Neural cell (in vitro differentiated cells): ENCODE results near the gene FBXO21. TPM values are rescaled to one million over a fixed set of nuclear protein-coding genes. Genes with fewer than 3 reads are reported as not detected.

Source experiments
- H2AFZ ChIP-seq: fragments of 200-600, 300-800 bp; sonication (generic), shearing (Covaris generic); 2 replicates; pipeline ENCODE4 v1.6.0; 2014; ENCODE audit warnings: low read depth, mild to moderate bottlenecking, antibody characterized with exemption, low read length, moderate library complexity
- H3F3A ChIP-seq: fragments of 200-600 bp; shearing (Covaris generic); 2 replicates; pipeline ENCODE4 v1.6.1; 2016; ENCODE audit warnings: mild to moderate bottlenecking, moderate library complexity, mixed read lengths, antibody characterized with exemption, low read length; ENCODE audit not compliant: insufficient read depth, poor library complexity, severe bottlenecking
- H3K27ac ChIP-seq: fragments of 200-600, 300-800 bp; sonication (generic), shearing (Covaris generic); 2 replicates; pipeline ENCODE4 v1.5.1; 2014; ENCODE audit warnings: mild to moderate bottlenecking, low read length, moderate library complexity
- H3K27me3 ChIP-seq: fragments of 300-800, 200-600 bp; sonication (generic), shearing (Covaris generic); 2 replicates; pipeline ENCODE4 v1.6.0; 2014; ENCODE audit warnings: mild to moderate bottlenecking, low read depth, low read length, moderate library complexity; ENCODE audit not compliant: insufficient read depth
- H3K36me3 ChIP-seq: fragments of 300-800, 200-600 bp; sonication (generic), shearing (Covaris generic); 2 replicates; pipeline ENCODE4 v1.5.1; 2014; ENCODE audit warnings: mild to moderate bottlenecking, antibody characterized with exemption, low read length, moderate library complexity; ENCODE audit not compliant: insufficient read depth
- H3K4me2 ChIP-seq: fragments of 300-800, 200-600 bp; sonication (generic), shearing (Covaris generic); 2 replicates; pipeline ENCODE4 v1.6.0; 2014; ENCODE audit warnings: mild to moderate bottlenecking, low read length
- H3K4me3 ChIP-seq: fragments of 300-800, 200-600 bp; sonication (generic), shearing (Covaris generic); 2 replicates; pipeline ENCODE4 v1.5.1; 2014; ENCODE audit warnings: mild to moderate bottlenecking, low read length, moderate library complexity
- H3K79me2 ChIP-seq: fragments of 200-600 bp; shearing (Covaris generic); replicated peaks from 2 replicates; pipeline ENCODE4 v1.6.0; 2014; ENCODE audit warnings: mild to moderate bottlenecking, low read length, moderate library complexity; ENCODE audit not compliant: insufficient read depth
- H3K9ac ChIP-seq: fragments of 300-800, 200-600 bp; sonication (generic), shearing (Covaris generic); 2 replicates; pipeline ENCODE4 v1.6.1; 2016; ENCODE audit warnings: mild to moderate bottlenecking, low read length, mixed read lengths
- H3K9me2 ChIP-seq: fragments of 200-600 bp; shearing (Covaris generic); 2 replicates; pipeline ENCODE4 v1.6.1; 2016; ENCODE audit warnings: mild to moderate bottlenecking, low read length, mixed read lengths; ENCODE audit not compliant: insufficient read depth
- H3K9me3 ChIP-seq: fragments of 200-600, 300-800 bp; sonication (generic), shearing (Covaris generic); 2 replicates; pipeline ENCODE4 v1.6.1; 2016; ENCODE audit warnings: mild to moderate bottlenecking, mixed run types, low read length, moderate library complexity, mixed read lengths
- H4K20me1 ChIP-seq: fragments of 200-600 bp; shearing (Covaris generic); 2 replicates; pipeline ENCODE4 v1.6.1; 2016; ENCODE audit warnings: mild to moderate bottlenecking, mixed run types; ENCODE audit not compliant: insufficient read depth
- CTCF ChIP-seq: fragments of 450-650 bp; IDR thresholded peaks from 2 replicates; pipeline ENCODE4 v1.5.1; 2014; ENCODE audit warnings: antibody characterized with exemption, mild to moderate bottlenecking, moderate library complexity; ENCODE audit not compliant: poor library complexity, severe bottlenecking
- EP300 ChIP-seq: fragments of 450-650 bp; conservative IDR thresholded peaks from 2 replicates; pipeline ENCODE4 v1.6.1; 2014; ENCODE audit warnings: antibody characterized with exemption, mild to moderate bottlenecking, moderate library complexity; ENCODE audit not compliant: poor library complexity, severe bottlenecking
- EZH2 ChIP-seq: fragments of 200-600, 300-800 bp; shearing (Covaris generic), sonication (generic); IDR thresholded peaks from 2 replicates; pipeline ENCODE4 v1.6.1; 2014; ENCODE audit warnings: antibody characterized with exemption, low read length, borderline replicate concordance, mild to moderate bottlenecking; ENCODE audit not compliant: insufficient read depth, poor library complexity, severe bottlenecking
- MXI1 ChIP-seq: fragments of 450-650 bp; conservative IDR thresholded peaks from 2 replicates; pipeline ENCODE4 v1.6.1; 2014; ENCODE audit warnings: antibody characterized with exemption, mild to moderate bottlenecking; ENCODE audit not compliant: poor library complexity, severe bottlenecking
- POLR2AphosphoS5 ChIP-seq: IDR thresholded peaks from 2 replicates; pipeline ENCODE4 v1.6.1; 2012
- RAD21 ChIP-seq: fragments of 450-650 bp; conservative IDR thresholded peaks from 2 replicates; pipeline ENCODE4 v1.6.1; 2014; ENCODE audit warnings: antibody characterized with exemption, mild to moderate bottlenecking, moderate library complexity
- SMC3 ChIP-seq: fragments of 450-650 bp; conservative IDR thresholded peaks from 2 replicates; pipeline ENCODE4 v1.6.1; 2014; ENCODE audit warnings: antibody characterized with exemption, mild to moderate bottlenecking, moderate library complexity; ENCODE audit not compliant: poor library complexity
- TAF1 ChIP-seq: IDR thresholded peaks from 2 replicates; pipeline ENCODE4 v1.6.1; 2012; ENCODE audit warnings: low read depth
- polyA plus RNA-seq: library from polyadenylated mRNA; depleted of rRNA; stranded (reverse); fragments of >200 nt; gene quantifications from 2 replicates; pipeline ENCODE4 v1.2.3, GENCODE V29; 2014
- TF ChIP-seq, protein P1 (sequence below): IDR thresholded peaks from 2 replicates; pipeline ENCODE4 v1.6.1; 2012; ENCODE audit warnings: borderline replicate concordance

FBXO21 gene
- polyA plus RNA-seq, 1 donor from 2014 or later = 127 TPM

- H3K9me2 ChIP-seq = no peaks in the 10 kb centered on the region
- H2AFZ ChIP-seq = no peak overlapping the region
- TF ChIP-seq MXI1 (no peak), CTCF (no peak), SMC3 (no peak), EZH2 (no peak), RAD21 (no peak), TAF1 (no peak), POLR2AphosphoS5 (no peak), EP300 (no peak)
- TF ChIP-seq, protein P1, sequence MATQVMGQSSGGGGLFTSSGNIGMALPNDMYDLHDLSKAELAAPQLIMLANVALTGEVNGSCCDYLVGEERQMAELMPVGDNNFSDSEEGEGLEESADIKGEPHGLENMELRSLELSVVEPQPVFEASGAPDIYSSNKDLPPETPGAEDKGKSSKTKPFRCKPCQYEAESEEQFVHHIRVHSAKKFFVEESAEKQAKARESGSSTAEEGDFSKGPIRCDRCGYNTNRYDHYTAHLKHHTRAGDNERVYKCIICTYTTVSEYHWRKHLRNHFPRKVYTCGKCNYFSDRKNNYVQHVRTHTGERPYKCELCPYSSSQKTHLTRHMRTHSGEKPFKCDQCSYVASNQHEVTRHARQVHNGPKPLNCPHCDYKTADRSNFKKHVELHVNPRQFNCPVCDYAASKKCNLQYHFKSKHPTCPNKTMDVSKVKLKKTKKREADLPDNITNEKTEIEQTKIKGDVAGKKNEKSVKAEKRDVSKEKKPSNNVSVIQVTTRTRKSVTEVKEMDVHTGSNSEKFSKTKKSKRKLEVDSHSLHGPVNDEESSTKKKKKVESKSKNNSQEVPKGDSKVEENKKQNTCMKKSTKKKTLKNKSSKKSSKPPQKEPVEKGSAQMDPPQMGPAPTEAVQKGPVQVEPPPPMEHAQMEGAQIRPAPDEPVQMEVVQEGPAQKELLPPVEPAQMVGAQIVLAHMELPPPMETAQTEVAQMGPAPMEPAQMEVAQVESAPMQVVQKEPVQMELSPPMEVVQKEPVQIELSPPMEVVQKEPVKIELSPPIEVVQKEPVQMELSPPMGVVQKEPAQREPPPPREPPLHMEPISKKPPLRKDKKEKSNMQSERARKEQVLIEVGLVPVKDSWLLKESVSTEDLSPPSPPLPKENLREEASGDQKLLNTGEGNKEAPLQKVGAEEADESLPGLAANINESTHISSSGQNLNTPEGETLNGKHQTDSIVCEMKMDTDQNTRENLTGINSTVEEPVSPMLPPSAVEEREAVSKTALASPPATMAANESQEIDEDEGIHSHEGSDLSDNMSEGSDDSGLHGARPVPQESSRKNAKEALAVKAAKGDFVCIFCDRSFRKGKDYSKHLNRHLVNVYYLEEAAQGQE = no peak
- no peaks in the 10 kb centered on the region for H3F3A ChIP-seq
- H3K9me3 ChIP-seq = no peaks in the 10 kb centered on the region
- H3K36me3 ChIP-seq = peaks cover 22% of the 10 kb centered on the region
- H3K4me3 ChIP-seq = no peak overlapping the region
- no peaks in the 10 kb centered on the region for H4K20me1 ChIP-seq
- no peak overlapping the region for H3K27ac ChIP-seq
- no peak overlapping the region for H3K4me2 ChIP-seq
- no peaks in the 10 kb centered on the region for H3K27me3 ChIP-seq
- no peaks in the 10 kb centered on the region for H3K79me2 ChIP-seq
- H3K9ac ChIP-seq = no peak overlapping the region
Measured at GRCh38 chr12:117158911-117159553, 31.2 kb downstream of the FBXO21 start.

- no peak overlapping the region for H3K4me2 ChIP-seq
- H3K4me3 ChIP-seq = no peak overlapping the region
- no peak overlapping the region for H3K9ac ChIP-seq
- no peaks in the 10 kb centered on the region for H3K27me3 ChIP-seq
- peaks cover 24% of the 10 kb centered on the region for H3K36me3 ChIP-seq
- TF ChIP-seq RAD21 = no peak
- TF ChIP-seq MXI1 = no peak
- TF ChIP-seq POLR2AphosphoS5 = no peak
- no peak for TF ChIP-seq CTCF
- TF ChIP-seq, protein P1 = no peak
- no peak for TF ChIP-seq TAF1
- no peak for TF ChIP-seq EP300
- no peak for TF ChIP-seq SMC3
- H3F3A ChIP-seq = no peaks in the 10 kb centered on the region
- H3K79me2 ChIP-seq = no peaks in the 10 kb centered on the region
- H3K27ac ChIP-seq = no peak overlapping the region
- H3K9me2 ChIP-seq = no peaks in the 10 kb centered on the region
- no peaks in the 10 kb centered on the region for H3K9me3 ChIP-seq
- H4K20me1 ChIP-seq = no peaks in the 10 kb centered on the region
- no peak overlapping the region for H2AFZ ChIP-seq
Measured at GRCh38 chr12:117158096-117158495, 32.2 kb downstream of the FBXO21 start.
